MM.1S (cell line): ENCODE measurements around the gene PIEZO2.

ENCODE experiments used
- CTCF ChIP-seq: fragments of 300-600 bp; sonication (generic); IDR thresholded peaks from 2 replicates; pipeline ENCODE4 v1.5.1; 2016; ENCODE audit warnings: antibody characterized with exemption, low read length, mixed read lengths
- EZH2 ChIP-seq: fragments of 300-600 bp; sonication (generic); optimal IDR thresholded peaks from 2 replicates; pipeline ENCODE3; 2017; ENCODE audit warnings: low read depth, mild to moderate bottlenecking, antibody characterized with exemption, low read length, mixed read lengths
- EZH2phosphoT487 ChIP-seq: fragments of 300-600 bp; sonication (generic); IDR thresholded peaks from 2 replicates; pipeline ENCODE4 v1.6.1; 2018; ENCODE audit warnings: antibody characterized with exemption, low read length

- TF ChIP-seq CTCF (no peak), EZH2 (no peak), EZH2phosphoT487 (no peak)
Observed at GRCh38 chr18:10789180-10789579, 360.2 kb downstream of the PIEZO2 start.
